Glomerular visceral epithelial cell (primary cell): ENCODE data around the gene GPC2.

Experiments
- DNase-seq: peaks from one replicate; pipeline ENCODE4 v3.0.0-alpha.2; 2016; ENCODE audit errors: extremely low spot score

Gene GPC2

DNA sequence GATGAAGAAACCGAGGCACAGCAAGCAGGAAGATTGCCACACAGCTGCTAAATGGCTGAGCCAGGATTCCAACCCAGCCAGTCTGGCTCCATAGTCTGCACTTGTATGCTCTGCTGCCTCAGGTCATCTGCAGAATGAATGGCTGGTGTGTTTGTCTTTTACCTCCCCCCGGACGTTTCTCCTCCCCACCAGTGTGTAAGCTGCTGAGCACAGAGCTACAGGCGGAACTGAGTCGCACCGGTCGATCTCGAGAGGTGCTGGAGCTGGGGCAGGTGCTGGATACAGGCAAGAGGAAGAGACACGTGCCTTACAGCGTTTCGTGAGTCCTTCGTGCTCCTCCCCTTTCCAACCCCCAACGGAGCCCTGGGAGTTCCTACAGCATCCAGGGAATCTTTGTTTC is 55.1 kb downstream of the GPC2 start:
- no peak for DNase-seq

DNA sequence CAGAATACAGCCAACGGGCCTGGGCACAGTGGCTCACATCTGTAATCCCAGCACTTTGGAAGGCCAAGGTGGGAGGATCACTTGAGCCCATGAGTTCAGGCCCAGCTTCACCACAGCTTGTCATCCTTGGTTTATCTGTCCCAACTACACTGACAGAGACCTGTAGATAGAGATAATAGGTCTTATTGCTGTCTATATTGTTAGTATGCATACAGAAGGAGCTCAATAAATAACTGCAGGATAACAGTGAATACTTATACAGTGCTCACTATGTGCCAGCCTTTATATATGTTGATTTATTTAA is 56.5 kb downstream of the GPC2 start:
- DNase-seq: no peak

DNA sequence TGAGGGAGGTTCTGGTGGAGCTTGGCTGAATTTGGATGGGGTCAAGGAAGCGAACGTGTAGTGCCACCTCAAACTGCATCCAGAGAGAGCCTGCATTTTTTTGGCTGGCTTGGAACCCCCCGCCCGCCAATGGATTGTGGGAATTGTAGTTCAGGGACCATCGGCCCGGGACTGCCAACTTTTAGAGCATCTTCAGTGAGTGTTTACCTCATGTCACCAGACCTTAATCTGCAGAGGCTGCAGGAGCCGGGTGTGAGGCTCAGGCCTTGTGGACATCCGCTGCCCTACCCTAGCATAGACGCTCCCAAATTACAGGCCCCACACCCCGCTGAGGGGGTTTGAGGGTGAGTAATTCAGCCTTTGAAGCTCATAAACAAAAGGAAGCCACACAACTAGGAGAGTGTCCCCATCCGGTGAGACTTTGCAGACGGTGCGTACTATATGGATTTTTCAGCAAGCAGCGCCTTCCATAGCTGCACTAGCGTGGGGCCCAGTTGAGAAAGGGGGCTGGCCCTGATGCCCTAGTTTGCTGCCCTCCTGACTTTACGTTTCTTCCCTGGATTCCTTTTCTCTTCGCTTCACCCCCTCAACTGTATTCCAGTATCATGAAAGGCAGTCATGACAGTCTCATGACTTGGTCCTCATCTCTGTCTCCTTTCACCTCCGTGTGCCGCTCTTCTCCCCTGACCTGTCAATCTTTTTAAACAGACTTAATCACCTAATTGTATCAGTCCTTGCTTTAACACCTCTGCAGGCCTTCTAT is 57.0 kb downstream of the GPC2 start:
- peak; percentile 52 for DNase-seq
